ENCODE results near the gene PPOX. TPM values are rescaled to one million over a fixed set of nuclear protein-coding genes. Genes with fewer than 3 reads are reported as not detected.
A peak's percentile ranks its signal among the peaks of the same experiment; 100 is the strongest.

Gene PPOX
- total RNA-seq, 2 donors from 2014 or later = 8.3 to 9.6 TPM

DNA sequence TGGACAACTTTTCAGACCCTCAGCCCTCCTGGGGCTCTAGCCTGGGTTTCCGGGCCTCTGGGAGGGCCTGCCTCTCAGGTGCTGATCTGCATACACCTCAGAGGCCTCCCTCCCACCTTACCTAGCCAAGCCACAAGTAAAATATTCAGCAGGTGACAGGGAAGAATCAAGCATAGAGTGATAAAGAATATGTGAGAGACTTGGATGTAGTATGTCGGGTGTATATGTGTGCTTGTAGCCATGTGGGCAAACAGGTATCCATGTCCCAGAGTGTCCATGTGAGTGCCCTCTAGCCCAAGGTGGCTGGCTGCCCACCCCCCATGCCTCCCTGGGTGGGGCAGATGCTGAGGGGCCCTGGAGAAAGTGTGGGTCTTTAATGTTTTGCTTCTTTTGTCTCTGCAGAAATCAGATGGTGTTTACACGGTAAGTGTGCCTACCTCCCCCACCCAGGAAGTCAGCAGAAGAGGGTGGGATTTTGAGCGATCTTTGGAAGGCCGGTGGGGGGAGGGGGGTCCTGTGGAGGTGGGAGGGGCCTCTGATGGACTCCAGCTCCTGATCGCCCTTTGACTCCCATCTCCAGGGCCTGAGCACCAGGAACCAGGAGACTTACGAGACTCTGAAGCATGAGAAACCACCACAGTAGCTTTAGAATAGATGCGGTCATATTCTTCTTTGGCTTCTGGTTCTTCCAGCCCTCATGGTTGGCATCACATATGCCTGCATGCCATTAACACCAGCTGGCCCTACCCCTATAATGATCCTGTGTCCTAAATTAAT, 52.3 kb downstream of the PPOX start:
- Histone ChIP-seq H3K27ac (peak overlapping the region in 1 of 2 donors; percentile 83), H3K4me1 (peaks cover 0 to 7% of the 10 kb centered on the region in 2 donors), H3K9me3 (no peaks in the 10 kb centered on the region), H3K36me3 (peaks cover 20% of the 10 kb centered on the region), H3K27me3 (no peaks in the 10 kb centered on the region), H3K4me3 (no peak overlapping the region)
- TF ChIP-seq, protein P1, sequence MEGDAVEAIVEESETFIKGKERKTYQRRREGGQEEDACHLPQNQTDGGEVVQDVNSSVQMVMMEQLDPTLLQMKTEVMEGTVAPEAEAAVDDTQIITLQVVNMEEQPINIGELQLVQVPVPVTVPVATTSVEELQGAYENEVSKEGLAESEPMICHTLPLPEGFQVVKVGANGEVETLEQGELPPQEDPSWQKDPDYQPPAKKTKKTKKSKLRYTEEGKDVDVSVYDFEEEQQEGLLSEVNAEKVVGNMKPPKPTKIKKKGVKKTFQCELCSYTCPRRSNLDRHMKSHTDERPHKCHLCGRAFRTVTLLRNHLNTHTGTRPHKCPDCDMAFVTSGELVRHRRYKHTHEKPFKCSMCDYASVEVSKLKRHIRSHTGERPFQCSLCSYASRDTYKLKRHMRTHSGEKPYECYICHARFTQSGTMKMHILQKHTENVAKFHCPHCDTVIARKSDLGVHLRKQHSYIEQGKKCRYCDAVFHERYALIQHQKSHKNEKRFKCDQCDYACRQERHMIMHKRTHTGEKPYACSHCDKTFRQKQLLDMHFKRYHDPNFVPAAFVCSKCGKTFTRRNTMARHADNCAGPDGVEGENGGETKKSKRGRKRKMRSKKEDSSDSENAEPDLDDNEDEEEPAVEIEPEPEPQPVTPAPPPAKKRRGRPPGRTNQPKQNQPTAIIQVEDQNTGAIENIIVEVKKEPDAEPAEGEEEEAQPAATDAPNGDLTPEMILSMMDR (IDR thresholded peaks at IDR 0.05) = no peak
- no peak for DNase-seq (ENCODE audit: low spot score)

DNA sequence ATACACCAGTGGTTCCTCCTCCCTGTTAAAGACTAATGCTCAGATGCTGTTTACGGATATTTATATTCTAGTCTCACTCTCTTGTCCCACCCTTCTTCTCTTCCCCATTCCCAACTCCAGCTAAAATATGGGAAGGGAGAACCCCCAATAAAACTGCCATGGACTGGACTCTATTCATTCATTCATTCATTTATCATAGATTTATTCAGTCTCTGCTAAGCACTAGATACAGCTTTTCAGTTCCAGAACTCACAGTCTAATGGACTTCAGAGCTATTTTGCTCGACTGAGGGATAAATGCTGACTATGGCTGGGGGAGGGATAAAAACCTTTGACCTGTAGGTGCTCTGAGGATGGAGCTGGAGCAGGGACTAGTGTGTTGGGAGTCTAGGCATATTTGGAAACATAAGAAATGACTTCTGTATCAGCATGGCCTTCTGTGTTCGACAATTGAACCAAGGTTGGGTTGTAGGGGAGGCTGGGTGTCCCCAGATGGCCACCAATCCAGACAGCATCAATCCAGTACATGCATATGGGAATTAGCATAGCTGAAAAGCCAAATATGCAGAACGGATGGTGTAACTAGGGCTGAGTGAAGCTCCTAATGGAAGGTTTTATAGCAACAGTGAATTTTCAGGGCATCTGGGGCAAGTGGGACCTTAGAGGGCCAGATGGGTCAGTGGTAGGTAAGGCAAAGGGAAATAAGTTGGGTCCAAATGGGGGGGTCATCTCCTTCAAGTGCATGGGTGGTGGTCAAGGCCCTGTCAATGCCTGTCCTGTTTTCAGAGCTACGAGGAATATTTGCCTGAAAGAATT, 53.1 kb downstream of the PPOX start:
- H3K27ac ChIP-seq = no peak overlapping the region
- H3K9me3 ChIP-seq = no peaks in the 10 kb centered on the region
- H3K4me1 ChIP-seq = peaks cover 0 to 7% of the 10 kb centered on the region in 2 donors
- DNase-seq (ENCODE audit: low spot score) = no peak
- TF ChIP-seq, protein P1 (IDR thresholded peaks at IDR 0.05) = no peak
- H3K27me3 ChIP-seq = no peaks in the 10 kb centered on the region
- peaks cover 12% of the 10 kb centered on the region for H3K36me3 ChIP-seq
- no peak overlapping the region for H3K4me3 ChIP-seq

DNA sequence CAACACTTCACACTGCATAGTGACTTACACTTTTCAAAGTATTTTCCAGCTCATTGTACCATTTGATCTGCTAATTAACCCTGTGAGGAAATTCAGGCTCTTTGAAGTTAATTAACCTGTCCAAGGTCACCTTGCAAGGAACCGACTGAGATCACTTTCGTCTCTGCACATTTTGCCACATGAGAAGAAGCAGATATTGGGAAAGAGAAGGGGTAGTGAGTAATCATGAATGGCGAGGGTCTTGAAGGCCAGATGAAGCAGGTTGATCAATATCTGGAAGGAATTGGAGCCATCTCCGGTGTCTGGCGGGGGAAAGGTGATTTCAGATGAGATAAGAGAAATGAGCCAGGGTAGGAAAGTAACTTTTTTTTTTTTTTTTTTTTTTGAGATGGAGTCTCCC, 53.8 kb downstream of the PPOX start:
- peaks cover 0 to 8% of the 10 kb centered on the region in 2 donors for H3K4me1 ChIP-seq

More for the DNA sequence above, 53.8 kb downstream of the PPOX start:
- Histone ChIP-seq H3K36me3 (peaks cover 5% of the 10 kb centered on the region), H3K27ac (no peak overlapping the region), H3K4me3 (no peak overlapping the region), H3K27me3 (no peaks in the 10 kb centered on the region), H3K9me3 (no peaks in the 10 kb centered on the region)
- DNase-seq (ENCODE audit: low spot score) = no peak
- TF ChIP-seq, protein P1 (IDR thresholded peaks at IDR 0.05) = no peak

Other genes starting within 250 kb of the PPOX start
- 1 to 10 TPM; 2.0 to 6.3 TPM for gene ITLN2, start 211.6 kb upstream of the PPOX start, total RNA-seq
- gene F11R, start 145.3 kb upstream of the PPOX start, total RNA-seq = 10 to 100 TPM; 11.2 to 26.2 TPM
- gene TSTD1, start 127.5 kb upstream of the PPOX start, total RNA-seq = 100 to 1,000 TPM in 1 of 2 donors, 10 to 100 TPM in 1; 95.0 to 118 TPM
- gene USF1, start 120.4 kb upstream of the PPOX start, total RNA-seq = 10 to 100 TPM; 21.7 to 25.5 TPM
- 1 to 10 TPM; 1.4 to 4.6 TPM for gene ARHGAP30, start 96.5 kb upstream of the PPOX start, total RNA-seq
- under 1 TPM in 1 of 2 donors, not detected in 1; 0.75 TPM for gene NECTIN4, start 76.9 kb upstream of the PPOX start, total RNA-seq
- gene KLHDC9, start 68.1 kb upstream of the PPOX start, total RNA-seq = 1 to 10 TPM; 2.9 to 7.8 TPM
- 10 to 100 TPM; 39.9 to 42.2 TPM for gene PFDN2, start 48.4 kb upstream of the PPOX start, total RNA-seq
- 10 to 100 TPM; 19.1 to 26.0 TPM for gene NIT1, start 48.3 kb upstream of the PPOX start, total RNA-seq
- 10 to 100 TPM; 21.8 to 28.9 TPM for gene DEDD, start 33.8 kb upstream of the PPOX start, total RNA-seq
- gene UFC1, start 12.4 kb upstream of the PPOX start, total RNA-seq = 10 to 100 TPM; 53.0 to 77.4 TPM
- 10 to 100 TPM; 13.5 to 14.4 TPM for gene USP21, start 6.9 kb upstream of the PPOX start, total RNA-seq
- 10 to 100 TPM; 24.3 to 32.7 TPM for gene B4GALT3, start 11.1 kb downstream of the PPOX start, total RNA-seq
- gene ADAMTS4, start 32.6 kb downstream of the PPOX start, total RNA-seq = 10 to 100 TPM; 12.6 to 19.5 TPM
- 100 to 1,000 TPM; 148 to 311 TPM for gene NDUFS2, start 35.9 kb downstream of the PPOX start, total RNA-seq
- 10 to 100 TPM; 16.8 to 77.8 TPM for gene FCER1G, start 48.9 kb downstream of the PPOX start, total RNA-seq
- gene APOA2, start 57.2 kb downstream of the PPOX start, total RNA-seq = not detected
- gene TOMM40L, start 59.6 kb downstream of the PPOX start, total RNA-seq = 10 to 100 TPM; 23.9 to 35.3 TPM
- gene NR1I3, start 71.8 kb downstream of the PPOX start, total RNA-seq = not detected
- gene PCP4L1, start 92.3 kb downstream of the PPOX start, total RNA-seq = under 1 TPM in 1 of 2 donors, not detected in 1; 0.59 TPM
- 1 to 10 TPM; 1.7 to 5.1 TPM for gene MPZ, start 143.5 kb downstream of the PPOX start, total RNA-seq
- gene SDHC, start 148.0 kb downstream of the PPOX start, total RNA-seq = 100 to 1,000 TPM in 1 of 2 donors, 10 to 100 TPM in 1; 37.8 to 151 TPM
- gene CFAP126, start 201.4 kb downstream of the PPOX start, total RNA-seq = not detected

Measured in right atrium auricular region (tissue), 2 donors.